GM11168 (cell line): ENCODE data around the gene TMEM234.

Source experiments
- in situ Hi-C: fragments of 300-500 bp; cut with MboI; formaldehyde crosslinking; loops from one replicate; pipeline ENCODE4 v1.12.0; 2022; ENCODE audit warnings: low sequenced_read_pairs; ENCODE audit not compliant: unreplicated experiment

The TMEM234 gene

DNA sequence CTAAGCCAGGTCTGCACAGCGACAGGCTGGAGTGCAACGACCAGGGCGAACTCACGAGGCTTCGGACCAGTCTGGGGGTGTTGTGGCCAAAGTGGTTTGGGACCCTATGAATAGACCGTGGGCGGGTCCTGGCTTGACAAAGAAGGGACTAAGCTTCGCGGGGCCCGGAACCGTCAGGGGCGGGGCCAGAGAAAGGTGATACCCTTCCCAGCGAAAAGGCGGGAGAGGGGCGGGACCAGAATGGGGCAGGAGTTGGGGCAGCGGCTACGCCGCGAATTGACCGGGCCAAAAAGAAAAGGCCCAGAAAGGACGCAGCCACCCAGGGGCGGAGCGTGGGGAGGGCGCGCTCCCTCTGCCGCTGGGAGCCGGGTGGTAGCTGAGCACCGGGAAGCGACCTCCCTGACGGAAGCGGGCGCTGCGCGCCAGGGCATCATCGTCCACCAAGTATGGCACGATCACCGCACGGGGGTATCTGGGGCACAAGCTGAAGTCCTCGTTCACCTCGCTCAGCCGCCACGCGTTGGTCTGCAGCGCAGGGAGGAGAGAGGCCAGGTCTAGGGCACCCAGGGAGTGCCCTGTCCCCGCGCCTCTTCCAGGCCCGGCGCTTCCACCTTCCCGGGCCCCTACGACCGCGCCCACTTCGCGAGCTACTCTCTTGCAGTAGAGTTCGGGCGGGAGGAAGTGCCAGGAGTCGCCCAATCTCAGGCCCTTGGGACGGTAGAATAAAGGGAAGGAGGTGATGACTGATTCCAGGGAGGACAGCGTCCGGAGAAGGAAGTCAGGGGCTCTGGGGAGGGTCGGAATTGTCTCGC, 18.2 kb upstream of the TMEM234 start:
- in situ Hi-C loops: no loop called here

DNA sequence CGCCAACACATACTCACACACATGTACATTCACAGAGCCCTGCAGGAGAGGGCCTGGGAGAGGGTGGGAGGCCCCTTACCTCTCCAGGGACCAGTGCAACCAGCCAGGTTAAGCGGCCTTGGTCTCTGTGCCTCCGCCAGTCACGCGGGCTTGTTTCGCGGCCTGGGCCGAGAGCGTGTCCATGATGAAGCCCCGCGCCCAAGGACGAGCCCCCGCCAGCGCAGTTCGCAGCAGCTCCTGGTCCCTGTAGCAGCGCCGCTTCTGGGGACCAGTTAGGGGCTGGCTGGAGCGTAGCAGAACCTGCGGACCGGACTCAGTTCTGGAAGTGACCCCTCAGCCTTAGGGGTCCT, 17.6 kb upstream of the TMEM234 start:
- in situ Hi-C loops: no loop called here

- in situ Hi-C loops: no loop called here
Measured at GRCh38 chr1:32239337-32239736, 17.2 kb upstream of the TMEM234 start.

GRCh38 chr1:32234792-32235191, 12.6 kb upstream of the TMEM234 start:
- in situ Hi-C loops: no loop called here

DNA sequence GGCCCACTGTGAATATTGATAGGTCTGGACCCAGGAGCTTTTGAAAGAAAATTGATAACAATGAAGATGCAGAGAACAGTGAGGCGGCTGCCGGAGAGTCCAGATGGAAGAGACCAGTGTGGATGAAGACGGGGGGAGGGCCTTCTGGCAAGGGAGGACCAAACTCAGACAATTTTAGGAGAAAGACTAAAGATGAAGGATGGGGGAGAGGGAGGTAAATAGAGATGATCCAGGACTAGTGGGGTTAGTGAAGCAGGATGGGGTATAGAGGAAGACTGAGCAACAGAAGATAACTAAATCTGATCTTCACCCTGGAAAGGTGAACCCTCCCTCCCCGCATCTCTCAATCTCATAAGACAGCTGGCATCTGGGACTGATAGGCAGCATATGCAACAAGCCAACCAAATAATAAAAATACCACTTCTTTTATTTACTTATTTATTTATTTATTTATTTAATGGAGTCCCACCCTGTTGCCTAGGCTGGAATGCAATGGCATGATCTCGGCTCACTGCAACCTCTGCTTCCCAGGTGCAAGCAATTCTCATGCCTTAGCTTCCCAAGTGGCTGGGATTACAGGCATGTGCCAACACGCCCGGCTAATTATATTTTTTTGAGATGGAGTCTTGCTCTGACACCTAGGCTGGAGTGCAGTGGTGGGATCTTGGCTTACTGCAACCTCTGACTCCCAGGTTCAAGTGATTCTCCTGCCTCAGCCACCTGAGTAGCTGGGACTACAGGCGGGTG, 10.6 kb upstream of the TMEM234 start:
- in situ Hi-C loops: no loop called here

DNA sequence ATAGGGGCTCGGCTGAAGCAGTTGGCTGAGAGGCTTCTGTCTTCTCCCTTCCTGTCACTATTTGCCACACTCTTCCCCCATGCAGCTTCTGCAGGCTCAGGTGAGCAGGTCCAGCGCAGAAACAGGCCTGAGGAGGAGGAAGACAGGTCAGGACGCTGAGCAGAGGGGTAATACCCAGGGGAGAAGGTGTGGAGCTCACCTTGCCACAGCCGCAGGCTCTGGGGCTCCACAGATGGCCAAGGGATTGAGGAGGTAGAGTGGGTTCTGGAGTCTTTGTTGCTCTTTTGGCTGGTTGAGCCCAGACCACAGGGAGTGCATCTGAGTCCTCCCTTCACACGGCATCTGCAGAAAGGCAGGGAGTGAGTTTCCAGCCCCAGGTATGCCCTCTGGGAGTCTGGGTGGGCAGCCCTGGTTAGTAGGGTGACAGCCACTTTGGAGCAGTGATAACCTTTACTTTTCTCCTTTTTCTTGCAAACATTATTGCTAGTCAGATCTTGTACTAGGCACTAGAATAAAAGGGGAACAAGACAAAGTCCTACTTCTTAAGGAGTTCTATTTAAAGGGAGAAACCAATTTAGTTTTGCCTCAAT, 9.8 kb upstream of the TMEM234 start:
- in situ Hi-C loops: no loop called here

- in situ Hi-C loops: no loop called here
Measured at GRCh38 chr1:32228771-32229170, 6.6 kb upstream of the TMEM234 start.

- in situ Hi-C loops: no loop called here
Measured at GRCh38 chr1:32224285-32224684, 2.1 kb upstream of the TMEM234 start.

GRCh38 chr1:32223683-32224082, 1.5 kb upstream of the TMEM234 start:
- in situ Hi-C loops: no loop called here

GRCh38 chr1:32221581-32221979, 573 bp downstream of the TMEM234 start:
- in situ Hi-C loops: no loop called here

- in situ Hi-C loops: no loop called here
Measured at GRCh38 chr1:32220746-32221580, 1.2 kb downstream of the TMEM234 start.

DNA sequence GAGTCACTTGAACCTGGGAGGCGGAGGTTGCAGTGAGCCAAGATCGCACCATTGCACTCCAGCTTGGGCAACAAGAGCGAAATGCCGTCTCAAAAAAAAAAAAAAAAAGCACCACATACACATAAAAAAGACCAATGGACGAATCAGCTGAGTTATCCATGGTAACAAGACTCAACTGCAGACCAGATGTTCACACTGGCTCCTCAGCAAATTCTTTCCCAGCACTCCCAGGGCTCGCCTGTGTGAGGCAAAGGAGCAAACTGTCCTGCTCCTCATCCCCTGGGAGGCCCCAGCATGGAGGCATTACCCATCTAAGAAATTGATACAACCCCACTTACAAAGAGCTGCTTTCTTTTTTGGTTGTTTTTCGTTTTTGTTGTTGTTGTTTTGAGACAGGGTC, 3.1 kb downstream of the TMEM234 start:
- in situ Hi-C loops: no loop called here

- in situ Hi-C loops: no loop called here
Measured at GRCh38 chr1:32216566-32216965, 5.6 kb downstream of the TMEM234 start.

- in situ Hi-C loops: no loop called here
Measured at GRCh38 chr1:32215629-32216480, 6.3 kb downstream of the TMEM234 start.

- in situ Hi-C loops: loop anchor here (5.0 kb wide), 1 partner anchor 98 kb away; no protein-coding TSS in a partner anchor
Measured at GRCh38 chr1:32208891-32209328, 13.2 kb downstream of the TMEM234 start, which contains the start of gene DCDC2B. Gene DCDC2B (plus strand): TSS chr1:32209089. CDS start chr1:32209094, 5 bp downstream.

DNA sequence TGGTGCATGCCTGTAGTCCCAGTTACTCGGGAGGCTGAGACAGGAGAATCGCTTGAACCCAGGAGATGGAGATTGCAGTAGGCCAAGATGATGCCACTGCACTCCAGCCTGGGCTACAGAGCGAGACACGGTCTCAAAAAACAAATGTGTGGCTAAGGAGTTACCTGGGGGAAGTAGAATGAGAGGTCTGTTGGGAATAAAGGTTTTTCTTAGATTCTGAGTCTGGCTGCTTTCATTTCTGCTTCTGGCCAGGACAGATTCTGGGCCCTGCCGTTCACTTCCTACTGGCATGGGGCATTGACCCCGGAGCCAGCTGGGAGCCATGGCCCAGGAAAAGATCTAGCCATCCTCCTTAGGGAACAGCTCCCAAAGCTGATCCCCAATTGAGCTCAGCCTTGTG, 13.7 kb downstream of the TMEM234 start:
- in situ Hi-C loops: loop anchor here (5.0 kb wide), 1 partner anchor 99 kb away; no protein-coding TSS in a partner anchor

DNA sequence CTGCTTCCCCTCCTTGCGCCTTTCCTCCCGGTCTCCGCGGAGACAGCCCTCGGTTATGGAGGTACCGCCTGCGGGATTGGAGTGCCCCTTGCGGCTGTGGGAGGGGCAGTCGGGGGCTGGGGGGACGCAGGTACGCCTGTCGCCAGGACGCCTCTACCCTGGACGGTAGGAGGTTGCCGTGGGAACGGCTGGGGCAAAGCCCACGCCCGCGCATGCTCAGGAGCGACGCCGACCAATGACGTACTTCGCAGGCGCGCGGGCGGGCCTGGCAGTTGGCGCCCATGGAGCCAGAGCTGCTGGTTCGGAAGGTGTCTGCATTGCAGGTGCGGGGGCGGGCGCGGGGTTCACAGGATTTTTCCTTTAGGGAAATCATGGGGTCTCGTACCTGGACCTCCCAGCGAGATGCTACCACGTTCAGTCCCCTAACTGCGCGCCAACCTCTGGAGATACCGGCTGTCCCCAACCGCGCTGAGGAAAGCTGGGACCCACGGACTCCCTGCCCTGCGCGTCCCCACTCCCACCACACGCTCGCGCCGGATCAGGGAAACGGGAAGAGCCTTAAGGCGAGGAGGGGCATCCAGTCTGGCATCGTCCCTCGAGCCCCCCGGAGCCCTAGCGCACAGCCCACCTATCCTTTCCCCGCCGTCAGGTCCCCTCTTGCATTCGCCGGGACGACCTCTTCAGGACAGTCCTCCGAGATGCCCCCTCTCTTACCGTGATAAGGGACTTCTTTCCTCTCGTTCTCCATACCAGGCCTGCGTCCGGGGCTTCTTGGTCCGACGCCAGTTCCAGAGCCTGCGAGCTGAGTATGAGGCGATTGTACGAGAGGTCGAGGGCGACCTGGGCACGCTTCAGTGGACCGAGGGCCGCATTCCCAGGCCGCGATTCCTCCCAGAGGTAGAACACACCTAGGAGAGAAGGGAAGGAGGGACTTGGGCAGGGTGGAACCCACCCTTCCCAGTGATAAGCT, 16.5 kb downstream of the TMEM234 start, which contains the start of gene IQCC:
IQCC (plus strand) TSS at position 271 of the 970 bp plus-strand sequence; CDS start at position 282, 11 bp downstream.
- in situ Hi-C loops: loop anchor here (5.0 kb wide), 1 partner anchor 102 kb away; no protein-coding TSS in a partner anchor

DNA sequence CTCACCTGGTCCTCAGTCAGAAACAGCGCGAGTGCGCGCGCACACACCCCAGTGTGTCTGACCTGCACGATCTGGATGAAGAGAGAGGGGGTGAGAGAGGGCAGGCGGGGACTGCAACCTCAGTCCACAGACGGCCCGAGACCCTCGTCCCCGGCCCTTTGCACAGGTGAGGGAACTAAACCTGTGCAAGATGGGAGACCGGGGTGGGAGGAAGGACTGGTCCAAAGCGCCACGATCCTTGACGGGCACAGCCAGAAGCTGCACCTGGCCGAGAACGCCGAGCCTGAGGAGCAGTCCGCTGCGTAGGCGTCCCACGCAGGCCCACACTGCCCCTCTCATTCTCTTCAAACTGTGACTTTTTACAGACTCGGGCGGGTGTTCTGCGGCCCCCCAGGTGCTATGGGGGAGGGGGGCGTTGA, 17.2 kb downstream of the TMEM234 start:
- in situ Hi-C loops: loop anchor here (5.0 kb wide), 1 partner anchor 102 kb away; no protein-coding TSS in a partner anchor
